GM18867 (cell line): ENCODE data around the gene B9D2.
A peak's percentile ranks its signal among the peaks of the same experiment; 100 is the strongest.
"Not testable (repeated sequence)": the region's sequence is repeated elsewhere in the genome, so short reads cannot be mapped to it uniquely, and the experiment has no call there.

Source experiments
- ATAC-seq: cut with Tn5 transposase; IDR thresholded peaks from one replicate; pipeline ENCODE4 v1.9.1; 2021; ENCODE audit warnings: mild to moderate bottlenecking, moderate library complexity; ENCODE audit not compliant: unreplicated experiment

B9D2 gene

GRCh38 chr19:41356984-41357739 lies 6.8 kb downstream of the B9D2 start:
- no peak for ATAC-seq

- ATAC-seq: no peak
Observed at GRCh38 chr19:41355802-41356201, 8.1 kb downstream of the B9D2 start.

DNA sequence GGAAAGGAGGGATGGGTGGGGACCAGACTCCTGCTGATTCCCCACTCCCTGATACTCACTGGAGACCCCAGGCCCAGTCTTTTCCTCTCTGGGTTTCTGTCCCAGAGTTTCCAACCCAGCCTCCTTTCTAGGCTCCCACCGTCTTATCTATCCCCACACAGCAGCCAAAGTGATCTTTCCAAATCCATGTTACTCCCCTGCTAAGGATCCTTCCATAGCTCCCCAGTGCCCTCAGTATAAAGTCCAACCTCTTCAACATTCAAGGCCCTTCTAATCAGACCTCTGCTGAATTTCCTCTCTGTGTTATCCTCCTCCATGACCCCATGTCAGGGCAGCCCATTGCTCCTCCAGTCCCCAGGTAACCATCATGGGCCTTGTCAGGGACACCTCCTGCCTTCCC lies 8.9 kb downstream of the B9D2 start:
- ATAC-seq: no peak

DNA sequence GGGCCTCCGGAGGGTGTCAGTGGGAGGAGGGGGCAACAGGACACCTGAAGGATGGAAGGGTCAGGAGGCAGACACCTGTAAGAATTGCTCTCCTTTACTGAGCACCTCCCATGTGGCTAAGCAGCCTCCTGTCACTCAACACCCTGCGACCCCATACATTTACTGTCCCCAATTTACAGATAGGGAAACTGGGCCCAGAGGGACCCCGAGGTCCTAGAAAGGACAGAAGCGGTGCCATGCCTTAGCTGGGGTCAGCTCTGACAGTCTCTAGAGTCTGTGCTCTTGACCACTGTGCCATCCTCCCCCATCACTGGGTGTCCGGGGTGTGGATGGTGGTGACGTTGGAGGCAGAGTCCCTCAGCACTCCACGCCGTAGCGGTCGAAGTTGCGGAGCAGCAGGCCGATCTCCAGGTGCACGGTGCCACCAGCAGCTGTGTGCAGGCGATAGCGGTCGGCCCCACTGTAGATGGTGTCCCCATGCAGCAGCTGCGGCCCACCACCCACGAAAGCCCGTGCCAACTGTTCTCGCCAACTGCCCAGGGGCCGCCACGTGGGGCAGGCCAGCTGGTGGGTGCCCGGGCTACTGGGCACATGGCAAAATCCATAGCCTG lies 9.5 kb downstream of the B9D2 start:
- no peak for ATAC-seq

DNA sequence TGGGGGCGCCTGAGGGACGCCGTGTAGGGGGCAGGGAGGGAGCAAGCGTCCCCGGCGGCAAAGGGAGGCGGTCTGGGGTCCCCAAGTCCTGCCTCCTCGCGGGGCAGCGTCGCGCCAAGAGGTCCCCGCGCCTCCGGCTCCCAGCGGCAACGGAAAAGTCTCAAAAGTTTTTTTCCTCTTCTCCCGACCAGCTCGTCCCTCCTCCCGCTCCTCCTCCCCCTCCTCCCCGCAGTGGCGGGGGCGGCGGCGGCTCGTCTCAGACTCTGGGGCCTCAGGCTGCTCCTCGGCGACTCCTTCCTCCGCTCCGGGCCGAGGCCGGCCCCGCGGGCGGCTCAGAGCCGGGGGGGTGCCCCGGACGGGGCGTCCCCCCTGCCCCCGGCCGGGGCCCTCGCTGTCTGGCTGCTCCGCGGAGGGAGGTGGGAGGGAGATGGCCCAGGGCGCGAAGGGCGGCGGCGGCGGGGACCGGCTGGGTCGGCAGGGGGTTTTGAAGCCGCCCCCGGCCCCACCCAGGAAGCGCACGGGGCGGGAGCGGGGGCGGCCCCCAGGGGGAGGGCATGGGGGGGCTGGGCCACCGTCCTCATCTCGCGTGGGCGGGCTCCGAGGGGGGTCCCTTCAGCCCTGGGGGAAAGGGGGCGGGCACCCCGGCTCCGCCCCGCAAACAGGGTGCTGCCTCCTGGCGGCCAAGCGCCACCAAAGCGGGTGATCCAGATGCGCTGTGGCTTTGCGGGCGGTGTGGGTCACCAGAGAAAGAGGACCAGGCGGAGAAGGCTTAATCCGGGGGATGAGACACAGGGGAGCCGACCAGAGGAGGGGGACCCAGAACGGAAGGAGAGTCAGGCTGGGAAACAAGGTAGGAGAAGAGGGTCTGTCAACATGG lies 10.2 kb downstream of the B9D2 start, which contains the start of gene TGFB1:
Gene TGFB1 (minus strand): TSS at position 457 of the 877 bp plus-strand sequence. CDS start 878 bp downstream, outside the sequence.
- ATAC-seq: peak; percentile 40

DNA sequence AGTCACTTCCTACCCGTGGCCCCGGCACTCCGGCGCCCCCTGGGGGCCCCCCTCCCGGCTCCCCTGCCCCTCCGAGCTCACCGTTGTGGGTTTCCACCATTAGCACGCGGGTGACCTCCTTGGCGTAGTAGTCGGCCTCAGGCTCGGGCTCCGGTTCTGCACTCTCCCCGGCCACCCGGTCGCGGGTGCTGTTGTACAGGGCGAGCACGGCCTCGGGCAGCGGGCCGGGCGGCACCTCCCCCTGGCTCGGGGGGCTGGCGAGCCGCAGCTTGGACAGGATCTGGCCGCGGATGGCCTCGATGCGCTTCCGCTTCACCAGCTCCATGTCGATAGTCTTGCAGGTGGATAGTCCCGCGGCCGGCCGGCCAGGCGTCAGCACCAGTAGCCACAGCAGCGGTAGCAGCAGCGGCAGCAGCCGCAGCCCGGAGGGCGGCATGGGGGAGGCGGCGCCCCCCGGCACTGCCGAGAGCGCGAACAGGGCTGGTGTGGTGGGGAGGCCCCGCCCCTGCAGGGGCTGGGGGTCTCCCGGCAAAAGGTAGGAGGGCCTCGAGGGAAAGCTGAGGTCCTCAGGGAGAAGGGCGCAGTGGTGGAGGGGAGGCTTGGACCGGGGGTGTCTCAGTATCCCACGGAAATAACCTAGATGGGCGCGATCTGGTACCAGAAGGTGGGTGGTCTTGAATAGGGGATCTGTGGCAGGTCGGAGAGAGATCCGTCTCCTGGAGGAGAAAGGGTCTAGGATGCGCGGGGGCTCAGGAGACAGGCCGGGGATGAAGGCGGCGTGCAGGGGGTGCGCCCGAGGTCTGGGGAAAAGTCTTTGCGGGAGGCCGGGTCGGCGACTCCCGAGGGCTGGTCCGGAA lies 11.1 kb downstream of the B9D2 start:
- peak; percentile 18 for ATAC-seq

- ATAC-seq: no peak
Observed at GRCh38 chr19:41352279-41352608, 11.7 kb downstream of the B9D2 start.

DNA sequence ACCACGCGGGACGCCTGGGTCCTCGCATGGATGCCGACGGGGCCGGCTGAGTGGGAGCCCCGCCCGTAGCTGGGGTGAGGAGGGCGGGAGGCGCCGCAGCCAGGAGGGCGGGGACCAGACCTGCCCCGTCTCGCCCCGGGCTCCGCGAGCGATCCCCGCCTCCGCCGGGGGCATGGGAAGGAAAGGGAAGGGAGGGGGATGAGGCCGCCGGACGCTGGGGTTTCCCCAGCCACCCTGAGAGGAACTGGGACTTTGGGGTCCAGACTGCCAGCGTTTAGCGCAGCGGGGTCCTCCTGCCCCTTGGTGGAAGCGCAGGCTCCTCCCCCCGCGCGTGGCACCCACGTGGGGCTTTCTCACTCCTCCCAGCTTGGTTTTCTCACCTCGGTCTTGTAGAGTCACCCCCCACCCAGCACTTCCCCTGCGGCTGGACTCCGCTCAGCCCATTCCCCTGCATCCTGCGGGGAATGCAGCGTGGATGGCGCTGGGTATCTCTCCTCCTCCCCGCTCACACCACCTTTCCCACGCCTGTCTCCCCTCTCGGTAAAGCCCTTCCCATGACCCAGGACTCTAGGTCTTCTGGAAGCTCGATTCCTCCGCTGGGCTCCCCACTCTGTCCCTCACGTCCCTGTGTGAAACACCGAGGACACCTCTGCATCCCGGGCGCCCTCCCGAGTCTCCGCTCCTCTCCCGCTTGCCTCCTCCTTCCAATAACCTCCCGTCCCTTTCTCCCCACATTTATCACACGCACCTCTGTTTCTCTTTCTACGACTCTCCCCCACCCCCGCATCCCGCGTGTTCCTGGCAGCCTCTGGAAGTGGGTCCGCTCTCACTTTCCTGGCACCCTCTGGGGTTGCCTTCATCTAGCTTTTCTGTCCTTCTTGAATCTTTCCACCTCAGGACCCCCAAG lies 12.4 kb downstream of the B9D2 start:
- peak; percentile 42 for ATAC-seq

DNA sequence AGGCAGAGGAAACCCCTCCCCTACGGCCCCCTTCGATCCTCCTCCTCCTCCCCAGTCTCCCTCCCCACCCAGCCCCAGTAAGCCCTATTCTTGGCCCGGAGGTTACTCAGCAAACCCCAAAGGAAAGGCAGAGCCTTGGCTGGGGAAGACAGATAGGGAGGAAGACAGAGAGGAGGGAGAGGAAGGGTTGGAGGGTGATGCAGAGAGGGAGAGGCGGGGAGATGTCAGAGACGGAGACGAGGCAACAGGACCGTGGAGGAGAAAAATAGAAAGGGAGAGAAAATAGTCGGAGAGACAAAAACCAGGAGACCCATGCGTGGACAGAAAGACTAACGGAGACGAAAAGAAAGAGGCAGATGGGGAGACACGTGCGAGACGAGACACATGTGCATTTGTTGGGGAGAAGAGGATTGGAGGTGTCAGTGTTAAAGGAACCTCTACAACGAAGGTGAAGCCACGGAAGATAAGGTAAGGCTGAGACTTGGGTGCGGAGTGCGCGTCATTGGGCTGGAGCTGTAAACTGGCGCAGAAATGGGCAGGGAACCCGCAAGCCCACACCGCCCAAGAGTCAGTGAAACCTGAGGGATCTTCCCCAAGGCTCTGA lies 13.1 kb downstream of the B9D2 start:
- no peak for ATAC-seq

DNA sequence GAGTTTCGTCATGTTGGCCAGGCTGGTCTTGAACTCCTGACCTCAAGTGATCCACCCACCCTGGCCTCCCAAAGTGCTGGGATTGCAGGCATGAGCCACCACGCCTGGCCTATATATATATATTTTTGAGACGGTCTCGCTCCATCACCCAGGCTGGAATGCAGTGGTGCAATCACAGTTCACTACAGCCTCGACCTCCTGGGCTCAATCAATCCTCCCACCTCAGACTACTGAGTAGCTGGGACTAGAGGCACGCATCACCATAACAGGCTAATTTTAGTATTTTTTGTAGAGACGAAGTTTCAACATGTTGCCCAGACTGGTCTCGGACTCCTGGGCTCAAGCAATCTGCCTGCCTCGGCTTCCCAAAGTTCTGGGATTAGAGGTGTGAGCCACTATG lies 17.0 kb downstream of the B9D2 start:
- not testable (repeated sequence) for ATAC-seq

DNA sequence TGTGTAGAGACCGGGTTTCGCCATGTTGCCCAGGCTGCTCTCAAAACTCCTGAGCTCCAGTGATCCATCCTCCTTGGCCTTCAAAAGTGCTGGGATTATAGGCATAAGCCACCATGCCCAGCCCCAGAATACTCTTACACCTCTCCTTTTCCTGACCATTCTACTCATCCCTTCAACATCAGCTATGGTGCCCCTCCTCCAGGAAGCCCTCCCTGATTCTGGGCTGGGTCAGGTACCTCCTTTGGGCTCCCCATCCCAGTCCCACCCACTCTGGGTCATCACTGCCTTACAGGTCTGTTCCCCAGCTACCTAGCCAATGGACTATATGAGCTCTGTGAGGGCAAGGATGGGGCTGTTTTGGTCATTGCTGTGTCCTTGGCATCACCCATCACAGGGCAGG lies 19.8 kb downstream of the B9D2 start:
- ATAC-seq: no peak

GRCh38 chr19:41341669-41342490 lies 22.1 kb downstream of the B9D2 start:
- no peak for ATAC-seq

- no peak for ATAC-seq
Observed at GRCh38 chr19:41339936-41340335, 24.0 kb downstream of the B9D2 start.

GRCh38 chr19:41335467-41335866 lies 28.5 kb downstream of the B9D2 start:
- ATAC-seq: no peak

- ATAC-seq: no peak
Observed at GRCh38 chr19:41334793-41335192, 29.2 kb downstream of the B9D2 start.

DNA sequence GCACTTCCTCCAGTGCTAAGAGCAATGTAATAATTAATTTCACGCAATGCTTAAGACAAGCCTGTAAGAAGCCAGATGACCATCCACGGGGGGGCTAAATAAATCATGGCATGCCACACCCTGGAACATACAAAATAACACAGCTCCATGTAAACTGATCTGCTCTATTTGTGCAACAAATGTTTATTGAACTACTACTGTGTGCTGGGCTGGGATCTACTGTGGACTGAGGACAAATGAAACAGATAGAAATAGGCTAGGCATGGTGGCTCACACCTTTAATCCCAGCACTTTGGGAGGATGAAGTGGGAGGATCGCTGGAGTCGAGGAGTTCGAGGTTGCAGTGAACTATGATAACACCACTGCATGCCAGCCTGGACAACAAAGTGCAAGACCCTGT lies 31.5 kb downstream of the B9D2 start:
- no peak for ATAC-seq

DNA sequence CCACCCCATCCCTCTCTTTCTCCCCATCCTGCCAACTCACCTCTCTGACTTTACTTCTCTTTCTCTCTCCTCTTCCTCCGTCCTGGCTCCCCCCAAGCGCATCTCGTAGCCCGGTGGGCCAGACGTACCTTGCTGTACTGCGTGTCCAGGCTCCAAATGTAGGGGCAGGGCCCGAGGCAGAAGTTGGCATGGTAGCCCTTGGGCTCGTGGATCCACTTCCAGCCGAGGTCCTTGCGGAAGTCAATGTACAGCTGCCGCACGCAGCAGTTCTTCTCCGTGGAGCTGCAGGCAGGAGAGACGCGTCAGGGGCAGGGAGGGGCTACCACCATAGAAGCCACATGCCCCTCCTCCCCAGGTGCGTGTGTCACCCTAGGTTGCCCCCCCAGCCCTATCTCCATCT lies 31.9 kb downstream of the B9D2 start:
- ATAC-seq: no peak

- ATAC-seq: no peak
Observed at GRCh38 chr19:41330946-41331678, 32.8 kb downstream of the B9D2 start.
